Caco-2 (cell line): Measurements from ENCODE around the gene ENDOD1. TPM values are rescaled to one million over a fixed set of nuclear protein-coding genes. Genes with fewer than 3 reads are reported as not detected.

Experiments
- BruUV-seq: library from RNA; stranded (reverse); fragments of 400-500 nt; replicated peaks from 2 replicates; lab custom pipeline; 2021; lab: Mats Ljungman, UMichigan
- CTCF ChIA-PET: fragments of 300-600 bp; sonication (Branson Sonifier 250); formaldehyde crosslinking; loops from one replicate; lab custom pipeline; 2022; ENCODE audit warnings: antibody characterized with exemption; lab: Charles Lee
- POLR2A ChIA-PET: fragments of 300-600 bp; sonication (Branson Sonifier 250); formaldehyde crosslinking; loops from one replicate; lab custom pipeline; 2022; ENCODE audit warnings: antibody characterized with exemption; lab: Charles Lee
- DNase-seq, 2 experiments: peaks; one replicate each; pipeline versions ENCODE4 v3.0.0 to v3.0.0-alpha.2; 2020 to 2022
- H3K27me3 ChIP-seq: replicated peaks from 2 replicates; pipeline ENCODE4 v1.6.0; 2011; ENCODE audit warnings: low read length; ENCODE audit not compliant: control insufficient read depth, insufficient read depth
- H3K36me3 ChIP-seq: 2 replicates; pipeline ENCODE4 v1.5.1; 2011; ENCODE audit warnings: low read length; ENCODE audit not compliant: control insufficient read depth, insufficient read depth
- H3K4me1 ChIP-seq: fragments of 250-450 bp; sonication (Bioruptor Pico); 2 replicates; pipeline ENCODE4 v1.5.1; 2020; ENCODE audit warnings: mild to moderate bottlenecking
- H3K4me3 ChIP-seq: 2 replicates; pipeline ENCODE4 v1.5.1; 2011; ENCODE audit warnings: low read depth, mild to moderate bottlenecking, control low read depth, low read length
- H3K9me3 ChIP-seq: fragments of 250-450 bp; sonication (Bioruptor Pico); 2 replicates; pipeline ENCODE4 v1.5.1; 2020; ENCODE audit warnings: mild to moderate bottlenecking, moderate library complexity
- H3K27ac Mint-ChIP-seq: one replicate; pipeline ENCODE4 v1.8.0; 2022; ENCODE audit warnings: mixed read lengths; ENCODE audit not compliant: unreplicated experiment
- H3K27me3 Mint-ChIP-seq: one replicate; pipeline ENCODE4 v1.8.0; 2022; ENCODE audit warnings: mixed read lengths; ENCODE audit not compliant: insufficient read depth, unreplicated experiment
- H3K36me3 Mint-ChIP-seq: one replicate; pipeline ENCODE4 v1.8.0; 2022; ENCODE audit warnings: mild to moderate bottlenecking, mixed read lengths; ENCODE audit not compliant: insufficient read depth, unreplicated experiment
- H3K4me1 Mint-ChIP-seq: one replicate; pipeline ENCODE4 v1.8.0; 2022; ENCODE audit warnings: low read depth, mixed read lengths; ENCODE audit not compliant: unreplicated experiment
- H3K4me3 Mint-ChIP-seq: one replicate; pipeline ENCODE4 v1.8.0; 2022; ENCODE audit warnings: mild to moderate bottlenecking, moderate library complexity, mixed read lengths; ENCODE audit not compliant: unreplicated experiment
- H3K9me3 Mint-ChIP-seq: one replicate; pipeline ENCODE4 v1.8.0; 2022; ENCODE audit warnings: mixed read lengths; ENCODE audit not compliant: unreplicated experiment
- intact Hi-C: fragments of 100-400 bp; cut with micrococcal nuclease; formaldehyde crosslinking; loops from one replicate; pipeline ENCODE4 v1.10.0; 2022; ENCODE audit not compliant: unreplicated experiment
- total RNA-seq: library from RNA; stranded (reverse); gene quantifications from 2 replicates; pipeline ENCODE4 v1.2.3, GENCODE V29; 2022
- TF ChIP-seq, protein P1 (sequence below), 2 experiments: fragments of 200-600 bp in 1 of 2; IDR thresholded peaks; 1 replicate in 1 of 2; 2 replicates in 1 of 2; pipeline versions ENCODE4 v1.5.1 to v1.8.0; 2011 to 2022; ENCODE audit warnings: antibody characterized with exemption in 1 of 2, control low read depth in 1 of 2, inconsistent platforms in 1 of 2, low read depth in 1 of 2, low read length in 1 of 2, mild to moderate bottlenecking in 1 of 2, moderate library complexity in 1 of 2; ENCODE audit not compliant: insufficient read depth in 1 of 2, severe bottlenecking in 1 of 2, unreplicated experiment in 1 of 2

ENDOD1 gene
- total RNA-seq, 1 experiment from 2014 or later: 22.7 TPM

DNA sequence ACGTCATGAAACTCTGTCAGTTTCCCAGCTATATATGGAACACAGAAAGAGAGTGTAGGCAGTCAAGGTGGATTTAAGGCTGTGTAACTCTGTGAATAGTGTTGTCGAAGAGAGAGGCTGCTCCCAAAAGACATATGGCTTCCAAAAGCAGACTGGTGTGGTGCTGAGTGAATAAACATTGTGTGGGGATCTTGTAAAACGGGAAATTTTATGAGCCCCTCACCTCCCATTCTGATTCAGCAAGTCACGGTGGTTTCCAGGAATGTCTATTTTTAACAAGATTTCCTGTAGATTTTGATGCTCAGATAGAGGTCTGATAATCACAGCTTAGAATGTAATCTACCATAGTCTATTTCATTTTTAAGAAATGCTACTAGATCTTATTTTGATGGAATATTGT is 73.5 kb downstream of the ENDOD1 start:
- TF ChIP-seq, protein P1, sequence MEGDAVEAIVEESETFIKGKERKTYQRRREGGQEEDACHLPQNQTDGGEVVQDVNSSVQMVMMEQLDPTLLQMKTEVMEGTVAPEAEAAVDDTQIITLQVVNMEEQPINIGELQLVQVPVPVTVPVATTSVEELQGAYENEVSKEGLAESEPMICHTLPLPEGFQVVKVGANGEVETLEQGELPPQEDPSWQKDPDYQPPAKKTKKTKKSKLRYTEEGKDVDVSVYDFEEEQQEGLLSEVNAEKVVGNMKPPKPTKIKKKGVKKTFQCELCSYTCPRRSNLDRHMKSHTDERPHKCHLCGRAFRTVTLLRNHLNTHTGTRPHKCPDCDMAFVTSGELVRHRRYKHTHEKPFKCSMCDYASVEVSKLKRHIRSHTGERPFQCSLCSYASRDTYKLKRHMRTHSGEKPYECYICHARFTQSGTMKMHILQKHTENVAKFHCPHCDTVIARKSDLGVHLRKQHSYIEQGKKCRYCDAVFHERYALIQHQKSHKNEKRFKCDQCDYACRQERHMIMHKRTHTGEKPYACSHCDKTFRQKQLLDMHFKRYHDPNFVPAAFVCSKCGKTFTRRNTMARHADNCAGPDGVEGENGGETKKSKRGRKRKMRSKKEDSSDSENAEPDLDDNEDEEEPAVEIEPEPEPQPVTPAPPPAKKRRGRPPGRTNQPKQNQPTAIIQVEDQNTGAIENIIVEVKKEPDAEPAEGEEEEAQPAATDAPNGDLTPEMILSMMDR (IDR thresholded peaks at IDR 0.05; ENCODE audit: insufficient read depth in 1 of 2, low read depth in 1 of 2, low read length in 1 of 2, severe bottlenecking in 1 of 2, unreplicated experiment in 1 of 2): no peak
- no peaks in the 10 kb centered on the region for H3K36me3 ChIP-seq
- H3K27ac Mint-ChIP-seq: no peak overlapping the region
- H3K36me3 Mint-ChIP-seq: peaks cover 9% of the 10 kb centered on the region
- H3K27me3 ChIP-seq: no peaks in the 10 kb centered on the region
- BruUV-seq: no TSS peak
- ChIA-PET CTCF (no interaction called here), POLR2A (no interaction called here)
- H3K9me3 ChIP-seq: no peaks in the 10 kb centered on the region
- H3K4me3 Mint-ChIP-seq: no peak overlapping the region
- intact Hi-C loops: no loop called here
- no peak for DNase-seq
- H3K27me3 Mint-ChIP-seq: no peaks in the 10 kb centered on the region
- H3K4me1 Mint-ChIP-seq: peaks cover 1% of the 10 kb centered on the region
- no peak overlapping the region for H3K4me3 ChIP-seq
- peaks cover under 1% of the 10 kb centered on the region; the same call in 1 of the 2 replicates for H3K4me1 ChIP-seq
- no peaks in the 10 kb centered on the region for H3K9me3 Mint-ChIP-seq

DNA sequence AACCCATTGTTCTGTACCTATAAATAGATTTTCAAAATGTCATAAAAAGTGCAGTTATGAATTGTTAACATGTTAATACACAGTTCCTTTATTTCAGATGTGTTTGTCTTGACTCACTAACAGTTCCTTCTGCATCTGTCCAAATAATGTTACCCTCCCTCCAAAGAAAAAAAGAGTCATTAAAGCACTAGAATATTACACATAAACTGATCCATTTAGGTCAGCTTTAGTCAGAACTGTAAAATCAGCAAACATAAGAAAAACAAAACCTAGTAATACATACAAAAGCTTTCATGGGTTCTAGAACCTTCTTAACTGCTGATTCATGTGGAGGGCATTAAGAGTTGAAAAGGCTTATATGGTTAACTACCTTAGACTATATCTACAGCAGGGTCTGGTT is 76.0 kb downstream of the ENDOD1 start:
- Histone ChIP-seq H3K4me1 (no peaks in the 10 kb centered on the region), H3K27me3 (no peaks in the 10 kb centered on the region), H3K4me3 (no peak overlapping the region), H3K36me3 (no peaks in the 10 kb centered on the region), H3K9me3 (no peaks in the 10 kb centered on the region)
- Mint-ChIP-seq H3K4me1 (no peaks in the 10 kb centered on the region), H3K9me3 (no peaks in the 10 kb centered on the region), H3K4me3 (no peak overlapping the region), H3K36me3 (peaks cover 4% of the 10 kb centered on the region), H3K27ac (no peak overlapping the region), H3K27me3 (no peaks in the 10 kb centered on the region)
- intact Hi-C loops: no loop called here
- ChIA-PET CTCF (no interaction called here), POLR2A (no interaction called here)
- BruUV-seq: no TSS peak
- TF ChIP-seq, protein P1 (IDR thresholded peaks at IDR 0.05; ENCODE audit: insufficient read depth in 1 of 2, low read depth in 1 of 2, low read length in 1 of 2, severe bottlenecking in 1 of 2, unreplicated experiment in 1 of 2): no peak
- no peak for DNase-seq

DNA sequence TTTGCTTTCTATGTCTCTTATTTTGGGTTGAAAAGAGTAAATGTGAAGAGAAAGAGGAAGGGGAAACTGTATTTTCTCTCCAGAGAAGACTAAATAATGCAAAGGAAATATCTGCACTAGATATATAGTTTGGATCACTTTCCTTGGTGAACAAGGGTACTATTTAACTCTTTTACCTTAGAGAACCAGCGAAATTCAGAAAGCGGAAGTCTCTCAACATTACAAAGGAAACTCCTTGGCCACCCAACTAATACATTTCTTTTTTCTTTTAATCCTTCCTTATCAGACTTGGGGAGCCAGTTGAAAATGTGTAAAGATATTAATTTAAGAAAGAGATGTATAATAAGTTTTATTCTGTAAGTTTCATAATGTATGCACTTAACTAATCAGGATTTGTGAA is 77.1 kb downstream of the ENDOD1 start:
- Histone ChIP-seq H3K27me3 (no peaks in the 10 kb centered on the region), H3K9me3 (no peaks in the 10 kb centered on the region), H3K4me1 (no peaks in the 10 kb centered on the region), H3K36me3 (no peaks in the 10 kb centered on the region), H3K4me3 (no peak overlapping the region)
- TF ChIP-seq, protein P1 (IDR thresholded peaks at IDR 0.05; ENCODE audit: insufficient read depth in 1 of 2, low read depth in 1 of 2, low read length in 1 of 2, severe bottlenecking in 1 of 2, unreplicated experiment in 1 of 2): no peak
- H3K36me3 Mint-ChIP-seq: no peaks in the 10 kb centered on the region
- no peaks in the 10 kb centered on the region for H3K27me3 Mint-ChIP-seq
- no peaks in the 10 kb centered on the region for H3K9me3 Mint-ChIP-seq
- no TSS peak for BruUV-seq
- intact Hi-C loops: no loop called here
- H3K4me3 Mint-ChIP-seq: no peak overlapping the region
- no peak overlapping the region for H3K27ac Mint-ChIP-seq
- ChIA-PET POLR2A (interaction anchor here (0.6 to 0.7 kb wide), 2 partner anchors 276 to 600 kb away, joined by 4 read pairs; no protein-coding TSS in a partner anchor), CTCF (no interaction called here)
- no peaks in the 10 kb centered on the region for H3K4me1 Mint-ChIP-seq
- no peak for DNase-seq
